Measurements from ENCODE around the gene FGGY. TPM values are rescaled to one million over a fixed set of nuclear protein-coding genes. Genes with fewer than 3 reads are reported as not detected.

FGGY gene
- total and polyA plus RNA-seq, 5 donors = 10.0 to 20.5 (median 19.9) TPM

- 26% methylated on average over 3 of the region's 3 CpGs for WGBS
- Histone ChIP-seq H3K27me3 (ENCODE audit: control insufficient read depth, insufficient read depth) (no peaks in the 10 kb centered on the region), H3K4me1 (ENCODE audit: control insufficient read depth, insufficient read depth, low read length) (peaks cover 9% of the 10 kb centered on the region), H3K9me3 (ENCODE audit: control insufficient read depth, low read length) (no peaks in the 10 kb centered on the region), H3K4me3 (ENCODE audit: low read length) (no peak overlapping the region), H3K27ac (ENCODE audit: low read length) (peak overlapping the region; percentile 99)
- intact Hi-C loops (cut with DNase I) = no loop called here
- DNase-seq (peak in 1 of 3 donors; percentile 61), ATAC-seq (peak; percentile 89 to 90)
These were observed 446.6 kb downstream of the FGGY start for GRCh38 chr1:59743324-59744091.

- intact Hi-C loops (cut with DNase I) = no loop called here
- Histone ChIP-seq H3K27ac (ENCODE audit: low read length) (no peak overlapping the region), H3K27me3 (ENCODE audit: control insufficient read depth, insufficient read depth) (no peaks in the 10 kb centered on the region), H3K4me3 (ENCODE audit: low read length) (no peak overlapping the region), H3K9me3 (ENCODE audit: control insufficient read depth, low read length) (no peaks in the 10 kb centered on the region), H3K4me1 (ENCODE audit: control insufficient read depth, insufficient read depth, low read length) (peaks cover 10% of the 10 kb centered on the region)
- WGBS = 53% methylated on average over 2 of the region's 2 CpGs
- DNase-seq = no peak
- no peak for ATAC-seq
These were observed 450.6 kb downstream of the FGGY start for GRCh38 chr1:59747420-59748024.

- Histone ChIP-seq H3K4me3 (ENCODE audit: low read length) (no peak overlapping the region), H3K27me3 (ENCODE audit: control insufficient read depth, insufficient read depth) (no peaks in the 10 kb centered on the region), H3K27ac (ENCODE audit: low read length) (no peak overlapping the region), H3K9me3 (ENCODE audit: control insufficient read depth, low read length) (no peaks in the 10 kb centered on the region), H3K4me1 (ENCODE audit: control insufficient read depth, insufficient read depth, low read length) (peaks cover 9% of the 10 kb centered on the region)
- 41% methylated on average over 1 of the region's 1 CpG for WGBS
- no peak for DNase-seq
- ATAC-seq = no peak
- intact Hi-C loops (cut with DNase I) = no loop called here
These were observed 451.2 kb downstream of the FGGY start for GRCh38 chr1:59748123-59748522.

- Histone ChIP-seq H3K27ac (ENCODE audit: low read length) (no peak overlapping the region), H3K4me3 (ENCODE audit: low read length) (no peak overlapping the region), H3K9me3 (ENCODE audit: control insufficient read depth, low read length) (no peaks in the 10 kb centered on the region), H3K4me1 (ENCODE audit: control insufficient read depth, insufficient read depth, low read length) (peaks cover 7% of the 10 kb centered on the region), H3K27me3 (ENCODE audit: control insufficient read depth, insufficient read depth) (no peaks in the 10 kb centered on the region)
- intact Hi-C loops (cut with DNase I) = loop anchor here in 2 of 4 donors (10.0 kb wide), 1 partner anchor 1006 kb away; no protein-coding TSS in a partner anchor
- whole genome bisulfite sequencing = 54% methylated on average over 4 of the region's 4 CpGs
- peak in 2 of 3 donors; percentile 17 to 51 for DNase-seq
- ATAC-seq = peak; percentile 55 to 62
These were observed 453.6 kb downstream of the FGGY start for GRCh38 chr1:59750328-59751003.

- Histone ChIP-seq H3K4me3 (ENCODE audit: low read length) (no peak overlapping the region), H3K27me3 (ENCODE audit: control insufficient read depth, insufficient read depth) (no peaks in the 10 kb centered on the region), H3K9me3 (ENCODE audit: control insufficient read depth, low read length) (no peaks in the 10 kb centered on the region), H3K4me1 (ENCODE audit: control insufficient read depth, insufficient read depth, low read length) (peaks cover 7% of the 10 kb centered on the region), H3K27ac (ENCODE audit: low read length) (no peak overlapping the region)
- 82% methylated on average over 2 of the region's 2 CpGs for WGBS
- ATAC-seq = no peak
- DNase-seq = no peak
- intact Hi-C loops (cut with DNase I) = loop anchor here in 2 of 4 donors (10.0 kb wide), 1 partner anchor 1006 kb away; no protein-coding TSS in a partner anchor
These were observed 454.1 kb downstream of the FGGY start for GRCh38 chr1:59751004-59751395.

- intact Hi-C loops (cut with DNase I) = loop anchor here in 2 of 4 donors (10.0 kb wide), 1 partner anchor 1007 kb away; no protein-coding TSS in a partner anchor
- WGBS = 92% methylated on average over 2 of the region's 2 CpGs
- ATAC-seq (no peak), DNase-seq (no peak)
- Histone ChIP-seq H3K4me3 (ENCODE audit: low read length) (no peak overlapping the region), H3K4me1 (ENCODE audit: control insufficient read depth, insufficient read depth, low read length) (peaks cover 7% of the 10 kb centered on the region), H3K9me3 (ENCODE audit: control insufficient read depth, low read length) (no peaks in the 10 kb centered on the region), H3K27me3 (ENCODE audit: control insufficient read depth, insufficient read depth) (no peaks in the 10 kb centered on the region), H3K27ac (ENCODE audit: low read length) (no peak overlapping the region)
These were observed 454.9 kb downstream of the FGGY start for GRCh38 chr1:59751801-59752200.

- H3K9me3 ChIP-seq (ENCODE audit: control insufficient read depth, low read length) = no peaks in the 10 kb centered on the region
- intact Hi-C loops (cut with DNase I) = loop anchor here in 2 of 4 donors (10.0 kb wide), 1 partner anchor 1008 kb away; no protein-coding TSS in a partner anchor
- peaks cover 7% of the 10 kb centered on the region for H3K4me1 ChIP-seq (ENCODE audit: control insufficient read depth, insufficient read depth, low read length)
- H3K27ac ChIP-seq (ENCODE audit: low read length) = no peak overlapping the region
- 63% methylated on average over 5 of the region's 5 CpGs for WGBS
- no peaks in the 10 kb centered on the region for H3K27me3 ChIP-seq (ENCODE audit: control insufficient read depth, insufficient read depth)
- H3K4me3 ChIP-seq (ENCODE audit: low read length) = no peak overlapping the region
- no peak for DNase-seq
- peak; percentile 23 to 27 for ATAC-seq
These were observed 455.9 kb downstream of the FGGY start for GRCh38 chr1:59752556-59753414.

GRCh38 chr1:59755069-59755685, 458.3 kb downstream of the FGGY start:
- DNase-seq (no peak), ATAC-seq (no peak)
- H3K27ac ChIP-seq (ENCODE audit: low read length) = no peak overlapping the region
- intact Hi-C loops (cut with DNase I) = loop anchor here in 2 of 4 donors (5.0 to 10.0 kb wide), 4 partner anchors 38 to 1010 kb away; no protein-coding TSS in a partner anchor
- H3K4me3 ChIP-seq (ENCODE audit: low read length) = no peak overlapping the region
- H3K27me3 ChIP-seq (ENCODE audit: control insufficient read depth, insufficient read depth) = no peaks in the 10 kb centered on the region
- WGBS = 95% methylated on average over 9 of the region's 9 CpGs
- H3K4me1 ChIP-seq (ENCODE audit: control insufficient read depth, insufficient read depth, low read length) = peaks cover 7% of the 10 kb centered on the region
- no peaks in the 10 kb centered on the region for H3K9me3 ChIP-seq (ENCODE audit: control insufficient read depth, low read length)

- Histone ChIP-seq H3K9me3 (ENCODE audit: control insufficient read depth, low read length) (no peaks in the 10 kb centered on the region), H3K27me3 (ENCODE audit: control insufficient read depth, insufficient read depth) (no peaks in the 10 kb centered on the region), H3K4me3 (ENCODE audit: low read length) (no peak overlapping the region), H3K4me1 (ENCODE audit: control insufficient read depth, insufficient read depth, low read length) (peaks cover 3% of the 10 kb centered on the region), H3K27ac (ENCODE audit: low read length) (no peak overlapping the region)
- no peak for ATAC-seq
- intact Hi-C loops (cut with DNase I) = loop anchor here in 2 of 4 donors (5.0 to 10.0 kb wide), 4 partner anchors 40 to 1012 kb away; no protein-coding TSS in a partner anchor
- WGBS = 81% methylated on average over 4 of the region's 4 CpGs
- no peak for DNase-seq
These were observed 460.4 kb downstream of the FGGY start for GRCh38 chr1:59757197-59757747.

All from right cardiac atrium (tissue), 5 donors.